Uterus (tissue), 4 donors: ENCODE measurements around the gene RCN1. TPM values are rescaled to one million over a fixed set of nuclear protein-coding genes. Genes with fewer than 3 reads are reported as not detected.
"Not testable (repeated sequence)": the region's sequence is repeated elsewhere in the genome, so short reads cannot be mapped to it uniquely, and the experiment has no call there.

Experiments
- DNase-seq, 2 donors: peaks; one replicate each; pipeline ENCODE4 v3.0.0-alpha.2; 2019 to 2020
- H3K27ac ChIP-seq, 2 donors: fragments of 200-600 bp; sonication (generic); 1 replicate in 1 of 2; 2 replicates in 1 of 2; pipeline ENCODE4 v1.5.1; 2016 to 2018
- H3K27me3 ChIP-seq, 2 donors: fragments of 200-600 bp; sonication (generic); one replicate each; pipeline ENCODE4 v1.5.1; 2018 to 2019; ENCODE audit warnings: control low read depth in 1 of 2
- H3K36me3 ChIP-seq, 2 donors: fragments of 200-600 bp; sonication (generic); one replicate each; pipeline ENCODE4 v1.5.1; 2019; ENCODE audit warnings: control low read depth in 1 of 2
- H3K4me1 ChIP-seq, 2 donors: fragments of 200-600 bp; sonication (generic); one replicate each; pipeline ENCODE4 v1.5.1; 2018 to 2019; ENCODE audit warnings: control low read depth in 1 of 2
- H3K4me3 ChIP-seq, 2 donors: fragments of 200-600 bp; sonication (generic); 1 replicate in 1 of 2; 2 replicates in 1 of 2; pipeline ENCODE4 v1.5.1; 2018 to 2019; ENCODE audit warnings: mild to moderate bottlenecking in 1 of 2
- H3K9me3 ChIP-seq, 2 donors: fragments of 200-600 bp; sonication (generic); one replicate each; pipeline ENCODE4 v1.5.1; 2019; ENCODE audit warnings: control low read depth in 1 of 2
- CTCF ChIP-seq, 4 experiments: fragments of 200-600 bp in 2 of 4; fragments of 450-650 bp in 2 of 4; sonication (generic) in 2 of 4; IDR thresholded peaks; one replicate each; pipeline ENCODE4 v1.5.1; 2016 to 2019; ENCODE audit warnings: antibody characterized with exemption in 4 of 4, mild to moderate bottlenecking in 2 of 4, moderate library complexity in 1 of 4
- POLR2A ChIP-seq, 2 donors: fragments of 450-650 bp; IDR thresholded peaks; one replicate each; pipeline ENCODE4 v1.6.1; 2016; ENCODE audit warnings: antibody characterized with exemption in 2 of 2, mild to moderate bottlenecking in 1 of 2, moderate library complexity in 1 of 2
- intact Hi-C: fragments of 100-400 bp; cut with DNase I; formaldehyde crosslinking; loops from one replicate; pipeline ENCODE4 v1.15.1; 2023; ENCODE audit warnings: low total_unique reads
- total RNA-seq, 4 donors: library from RNA; depleted of rRNA in 3 of 4; stranded (reverse); fragments of >200 nt in 3 of 4; gene quantifications; one replicate each; pipeline versions ENCODE4 v1.1.0 to v1.2.4, GENCODE V29; 2014 to 2023
- donor health status: DM: yes; HTN: yes; CAD: no.

RCN1 gene
- total RNA-seq, 4 donors from 2014 or later: 26.1 to 221 (median 67.9) TPM

- Histone ChIP-seq H3K4me1 (no peaks in the 10 kb centered on the region), H3K36me3 (no peaks in the 10 kb centered on the region), H3K27ac (no peak overlapping the region), H3K27me3 (no peaks in the 10 kb centered on the region), H3K9me3 (no peaks in the 10 kb centered on the region), H3K4me3 (no peak overlapping the region)
- intact Hi-C loops: no loop called here
- no peak for DNase-seq
- TF ChIP-seq POLR2A (IDR thresholded peaks at IDR 0.05) (no peak), CTCF (IDR thresholded peaks at IDR 0.05) (no peak)
Measured at GRCh38 chr11:32062540-32062939, 28.3 kb upstream of the RCN1 start.

- H3K27ac ChIP-seq, H3K4me1 ChIP-seq, intact Hi-C loops, H3K4me3 ChIP-seq, H3K9me3 ChIP-seq, H3K36me3 ChIP-seq, DNase-seq, H3K27me3 ChIP-seq: not testable (repeated sequence)
Measured at GRCh38 chr11:32063031-32063430, 27.8 kb upstream of the RCN1 start.

GRCh38 chr11:32065865-32066629, 24.8 kb upstream of the RCN1 start:
- H3K27ac ChIP-seq: no peak overlapping the region
- TF ChIP-seq POLR2A (IDR thresholded peaks at IDR 0.05) (no peak), CTCF (IDR thresholded peaks at IDR 0.05) (no peak)
- intact Hi-C loops: no loop called here
- no peaks in the 10 kb centered on the region for H3K4me1 ChIP-seq
- no peak for DNase-seq
- no peaks in the 10 kb centered on the region for H3K36me3 ChIP-seq
- H3K4me3 ChIP-seq: no peak overlapping the region
- H3K27me3 ChIP-seq: no peaks in the 10 kb centered on the region
- H3K9me3 ChIP-seq: no peaks in the 10 kb centered on the region

GRCh38 chr11:32068134-32068870, 22.6 kb upstream of the RCN1 start:
- Histone ChIP-seq H3K4me3 (no peak overlapping the region), H3K27ac (no peak overlapping the region), H3K4me1 (no peaks in the 10 kb centered on the region), H3K27me3 (no peaks in the 10 kb centered on the region), H3K36me3 (no peaks in the 10 kb centered on the region), H3K9me3 (no peaks in the 10 kb centered on the region)
- DNase-seq: no peak
- intact Hi-C loops: no loop called here
- TF ChIP-seq CTCF (IDR thresholded peaks at IDR 0.05) (no peak), POLR2A (IDR thresholded peaks at IDR 0.05) (no peak)

- intact Hi-C loops: no loop called here
- no peaks in the 10 kb centered on the region for H3K36me3 ChIP-seq
- no peak overlapping the region for H3K4me3 ChIP-seq
- TF ChIP-seq CTCF (IDR thresholded peaks at IDR 0.05) (no peak), POLR2A (IDR thresholded peaks at IDR 0.05) (no peak)
- no peak overlapping the region for H3K27ac ChIP-seq
- no peak for DNase-seq
- H3K9me3 ChIP-seq: no peaks in the 10 kb centered on the region
- H3K4me1 ChIP-seq: no peaks in the 10 kb centered on the region
- H3K27me3 ChIP-seq: no peaks in the 10 kb centered on the region
Measured at GRCh38 chr11:32069361-32070058, 21.4 kb upstream of the RCN1 start.
